GF-D8 (cell line): ENCODE data around the gene XRCC1.
"Not testable (repeated sequence)": the region's sequence is repeated elsewhere in the genome, so short reads cannot be mapped to it uniquely, and the experiment has no call there.

Source experiments
- DNase-seq: peaks from one replicate; lab custom pipeline; 2025; lab: John Stamatoyannopoulos, UW

XRCC1 gene

GRCh38 chr19:43575955-43576878 lies 890 bp upstream of the XRCC1 start:
- no peak for DNase-seq

GRCh38 chr19:43574424-43575155 lies 737 bp downstream of the XRCC1 start:
- no peak for DNase-seq

- no peak for DNase-seq
Observed at GRCh38 chr19:43572171-43572588, 3.1 kb downstream of the XRCC1 start.

GRCh38 chr19:43570174-43570791 lies 5.0 kb downstream of the XRCC1 start:
- DNase-seq: peak; percentile 16

- DNase-seq: no peak
Observed at GRCh38 chr19:43569657-43570056, 5.7 kb downstream of the XRCC1 start.

GRCh38 chr19:43564800-43565199 lies 10.5 kb downstream of the XRCC1 start:
- no peak for DNase-seq

- DNase-seq: no peak
Observed at GRCh38 chr19:43563816-43564457, 11.4 kb downstream of the XRCC1 start.

- peak; percentile 100 for DNase-seq
Observed at GRCh38 chr19:43562698-43563241, 12.6 kb downstream of the XRCC1 start.

- DNase-seq: no peak
Observed at GRCh38 chr19:43562226-43562697, 13.1 kb downstream of the XRCC1 start.

- no peak for DNase-seq
Observed at GRCh38 chr19:43561139-43561970, 14.0 kb downstream of the XRCC1 start.

- DNase-seq: no peak
Observed at GRCh38 chr19:43560687-43561086, 14.6 kb downstream of the XRCC1 start.

GRCh38 chr19:43555185-43555770 lies 20.0 kb downstream of the XRCC1 start:
- peak; percentile 25 for DNase-seq

GRCh38 chr19:43554317-43554895 lies 20.9 kb downstream of the XRCC1 start:
- DNase-seq: no peak

- DNase-seq: no peak
Observed at GRCh38 chr19:43553656-43554055, 21.7 kb downstream of the XRCC1 start.

GRCh38 chr19:43552616-43553015 lies 22.7 kb downstream of the XRCC1 start:
- DNase-seq: no peak

GRCh38 chr19:43552198-43552450 lies 23.2 kb downstream of the XRCC1 start:
- no peak for DNase-seq

- DNase-seq: no peak
Observed at GRCh38 chr19:43551399-43552197, 23.7 kb downstream of the XRCC1 start.

- no peak for DNase-seq
Observed at GRCh38 chr19:43548706-43549105, 26.6 kb downstream of the XRCC1 start.

GRCh38 chr19:43547926-43548325 lies 27.4 kb downstream of the XRCC1 start:
- not testable (repeated sequence) for DNase-seq
